DMS53 treated with DMSO at 0.1 percent for 48 hours (cell line): ENCODE data around the gene ALOX15.
A peak's percentile ranks its signal among the peaks of the same experiment; 100 is the strongest.
"Not testable (repeated sequence)": the region's sequence is repeated elsewhere in the genome, so short reads cannot be mapped to it uniquely, and the experiment has no call there.

Experiments
- DNase-seq: peaks from one replicate; lab custom pipeline; 2025; ENCODE audit not compliant: unreplicated experiment; lab: John Stamatoyannopoulos, UW

ALOX15 gene

DNA sequence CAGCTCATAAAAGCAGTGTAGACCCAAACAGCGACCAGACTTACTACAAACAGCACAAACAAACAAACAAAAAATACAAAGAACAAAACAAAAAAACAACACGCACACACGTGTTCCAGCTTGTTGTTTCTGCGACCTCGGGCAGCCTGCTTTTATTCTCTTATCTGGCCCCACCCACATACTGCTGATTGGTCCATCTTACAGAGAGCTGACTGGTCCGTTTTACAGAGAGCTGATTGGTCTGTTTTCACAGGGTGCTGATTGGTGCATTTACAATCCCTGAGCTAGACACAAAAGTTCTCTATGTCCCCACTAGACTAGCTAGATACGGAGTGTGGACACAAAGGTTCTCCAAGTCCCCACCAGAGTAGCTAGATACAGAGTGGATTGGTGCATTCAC lies 14.5 kb upstream of the ALOX15 start:
- not testable (repeated sequence) for DNase-seq

DNA sequence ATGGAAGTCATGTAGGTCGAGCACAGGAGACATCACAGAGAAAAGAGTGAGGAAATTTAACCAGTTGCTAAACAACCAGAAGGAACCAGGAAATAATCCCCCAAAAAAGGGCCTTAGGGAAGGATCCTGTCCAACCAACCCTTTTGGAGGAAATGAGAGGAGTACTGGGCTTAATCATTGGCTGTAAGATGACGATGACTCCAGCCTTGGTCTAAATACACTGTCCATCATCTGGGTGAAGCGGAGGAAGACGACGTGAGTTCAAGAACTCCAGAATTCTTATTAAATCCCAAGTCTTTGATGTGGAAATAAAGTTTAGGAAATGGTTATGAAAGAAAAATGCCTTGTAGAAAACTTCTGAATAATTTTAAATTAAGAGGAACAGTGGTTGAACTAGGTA lies 11.5 kb upstream of the ALOX15 start:
- no peak for DNase-seq

DNA sequence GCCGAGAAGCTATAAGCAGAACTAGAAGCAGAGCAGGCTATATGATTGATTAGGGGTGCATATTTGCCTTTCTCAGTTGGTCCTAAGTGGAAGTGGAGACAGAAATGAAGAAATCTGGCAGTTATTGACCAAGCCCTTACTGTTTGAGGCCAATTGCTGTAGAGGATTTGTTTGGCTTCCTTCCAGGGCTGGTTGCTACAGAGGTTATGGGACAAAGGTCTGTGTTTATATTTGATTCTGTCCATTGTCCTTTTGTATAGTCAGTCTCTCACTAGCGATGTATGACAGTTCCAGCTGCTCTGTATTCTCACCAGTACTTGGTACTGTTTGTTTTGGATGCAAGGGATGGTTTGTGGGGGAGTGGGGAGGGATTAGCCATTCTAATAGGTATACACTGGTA lies 7.3 kb upstream of the ALOX15 start:
- DNase-seq, result peak; percentile 88

DNA sequence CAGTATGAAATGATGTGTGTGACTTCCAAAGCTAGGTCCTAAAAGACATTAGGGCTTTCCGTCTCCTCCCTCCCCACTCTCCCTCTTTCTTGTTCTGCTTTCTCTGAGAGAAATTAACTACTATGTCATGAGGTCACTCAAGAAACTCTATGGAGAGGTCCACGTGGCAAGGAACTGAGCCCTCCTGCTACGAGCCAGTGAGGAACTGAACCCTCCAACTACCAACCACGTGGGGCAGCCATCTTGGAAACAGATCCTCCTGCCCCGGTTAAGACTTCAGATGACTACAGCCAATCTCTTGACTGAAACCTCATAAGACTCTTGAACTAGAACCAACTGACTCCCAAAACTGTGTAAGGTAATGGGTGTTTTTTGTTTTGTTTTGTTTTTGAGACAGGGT lies 4.2 kb upstream of the ALOX15 start:
- DNase-seq, result no peak

DNA sequence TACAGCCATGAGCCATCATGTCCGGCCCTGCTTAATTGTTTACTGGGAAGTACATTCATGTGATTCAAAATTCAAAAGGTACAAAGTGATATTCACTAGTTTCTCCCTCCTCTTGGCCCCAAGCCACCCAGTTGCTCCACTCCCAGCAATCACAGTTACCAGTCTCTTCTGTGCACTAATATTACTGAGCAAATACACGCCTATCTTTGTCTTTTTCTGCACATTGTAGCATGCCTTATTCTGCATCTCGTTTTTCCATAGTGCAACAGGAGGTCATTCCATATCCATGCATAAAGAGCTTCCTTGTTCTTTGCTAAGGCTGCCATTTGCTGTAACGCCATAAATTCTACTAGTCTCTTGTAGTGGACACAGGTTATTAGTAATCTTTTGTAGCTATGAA lies 2.2 kb upstream of the ALOX15 start:
- DNase-seq, result no peak

DNA sequence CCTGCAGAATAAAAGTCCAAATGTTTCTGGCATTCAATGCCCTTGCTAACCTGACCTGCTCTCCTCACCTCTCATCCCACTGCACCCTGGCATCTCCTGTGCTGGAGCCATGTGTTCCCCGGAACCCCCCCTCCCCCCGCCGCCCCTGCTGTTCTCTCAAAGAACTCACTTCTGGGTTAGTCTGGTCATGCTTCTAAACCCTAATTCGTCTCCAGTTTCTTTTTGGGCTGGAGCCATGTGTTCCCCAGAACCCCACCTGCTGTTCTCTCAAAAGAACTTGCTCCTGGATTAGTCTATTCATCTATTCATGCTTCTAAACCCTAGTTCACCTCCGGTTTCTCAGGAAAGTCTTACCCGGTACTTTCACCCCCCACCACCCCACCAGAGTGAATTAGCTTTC lies 808 bp upstream of the ALOX15 start:
- DNase-seq, result no peak

DNA sequence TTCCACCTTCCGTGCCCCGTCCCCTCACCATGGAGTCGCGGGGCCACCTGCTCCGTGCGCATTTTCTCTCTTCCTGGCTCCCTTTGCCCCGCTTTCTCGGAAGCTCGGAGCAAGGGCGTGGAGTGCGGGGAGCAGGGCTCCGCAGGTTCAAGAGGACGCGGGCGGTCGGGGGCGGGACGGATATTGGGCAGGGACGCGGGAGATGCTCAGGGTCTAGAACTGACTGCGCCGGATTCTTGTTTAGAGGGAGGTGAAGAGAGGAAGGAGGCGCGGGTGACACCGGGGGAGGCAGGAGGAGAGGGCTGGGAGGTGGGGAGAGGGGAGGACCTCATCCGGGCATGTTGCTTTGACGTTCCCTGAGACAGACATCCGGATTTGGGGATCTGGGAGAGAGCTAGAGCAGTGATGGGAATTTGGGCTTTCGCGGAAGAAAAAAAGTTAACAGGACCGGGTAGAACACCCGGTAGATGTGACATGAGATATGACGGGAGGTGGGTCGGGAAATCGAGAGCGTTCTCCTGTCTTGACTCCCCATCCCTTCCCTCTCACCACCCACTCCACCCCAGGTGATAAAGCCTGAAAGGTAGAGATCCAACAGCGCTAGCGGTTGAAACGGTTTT lies 799 bp downstream of the ALOX15 start:
- DNase-seq, result not testable (repeated sequence)

DNA sequence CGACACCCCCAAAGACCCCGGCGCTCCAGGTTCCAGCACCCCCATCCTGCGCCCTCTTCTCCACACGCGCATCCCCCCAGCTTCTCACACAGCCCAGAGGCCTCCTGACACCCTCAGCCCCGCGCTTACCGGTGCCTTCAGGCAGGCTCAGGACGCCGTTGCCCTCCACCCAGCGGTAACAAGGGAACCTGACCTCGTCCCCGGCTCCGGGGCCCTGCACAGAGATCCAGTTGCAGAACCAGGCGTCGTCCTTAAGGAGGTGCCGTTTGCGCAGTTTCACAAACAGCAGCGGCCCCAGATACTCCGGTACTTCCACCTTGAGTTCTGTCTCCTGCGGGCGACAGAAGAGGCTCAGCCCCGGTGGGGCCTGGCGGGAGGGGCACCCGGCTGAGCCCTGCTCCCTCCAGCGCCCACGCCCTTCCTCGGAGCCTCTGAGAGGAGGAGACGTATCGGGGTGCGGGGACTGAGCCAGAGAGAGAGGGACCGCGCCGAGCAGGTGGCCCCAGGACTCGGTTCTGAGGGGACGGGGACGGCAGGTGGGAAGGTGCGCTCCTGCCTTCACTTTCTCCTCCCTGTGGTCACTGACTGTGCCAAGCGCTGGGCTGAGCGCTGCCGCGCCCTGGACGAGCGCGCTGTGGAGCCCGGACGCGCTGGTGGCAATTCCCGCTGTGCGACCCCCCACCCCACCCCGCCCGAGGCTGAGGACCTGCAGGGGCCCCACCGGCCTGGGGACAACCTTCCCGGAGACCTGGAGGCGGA lies 2.0 kb downstream of the ALOX15 start:
- not testable (repeated sequence) for DNase-seq

DNA sequence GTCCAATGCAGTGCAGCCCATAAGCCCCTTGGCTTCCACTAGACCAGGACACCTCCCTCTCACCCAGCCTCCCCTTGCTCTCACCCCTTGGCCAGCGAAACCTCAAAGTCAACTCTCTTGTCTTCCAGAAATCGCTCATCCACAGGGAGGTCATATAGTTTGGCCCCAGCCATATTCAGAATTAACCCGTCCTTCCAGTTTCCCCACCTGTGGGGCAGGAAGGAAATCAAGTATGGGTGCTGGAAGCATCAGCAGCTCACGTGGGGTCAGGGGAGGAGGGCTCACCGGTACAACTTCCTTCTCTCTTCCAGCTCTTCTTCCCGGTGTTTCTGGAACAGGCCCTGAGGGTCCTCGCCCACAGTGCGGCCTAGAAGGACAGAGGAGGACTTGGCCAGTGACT lies 2.7 kb downstream of the ALOX15 start:
- peak; percentile 2 for DNase-seq

DNA sequence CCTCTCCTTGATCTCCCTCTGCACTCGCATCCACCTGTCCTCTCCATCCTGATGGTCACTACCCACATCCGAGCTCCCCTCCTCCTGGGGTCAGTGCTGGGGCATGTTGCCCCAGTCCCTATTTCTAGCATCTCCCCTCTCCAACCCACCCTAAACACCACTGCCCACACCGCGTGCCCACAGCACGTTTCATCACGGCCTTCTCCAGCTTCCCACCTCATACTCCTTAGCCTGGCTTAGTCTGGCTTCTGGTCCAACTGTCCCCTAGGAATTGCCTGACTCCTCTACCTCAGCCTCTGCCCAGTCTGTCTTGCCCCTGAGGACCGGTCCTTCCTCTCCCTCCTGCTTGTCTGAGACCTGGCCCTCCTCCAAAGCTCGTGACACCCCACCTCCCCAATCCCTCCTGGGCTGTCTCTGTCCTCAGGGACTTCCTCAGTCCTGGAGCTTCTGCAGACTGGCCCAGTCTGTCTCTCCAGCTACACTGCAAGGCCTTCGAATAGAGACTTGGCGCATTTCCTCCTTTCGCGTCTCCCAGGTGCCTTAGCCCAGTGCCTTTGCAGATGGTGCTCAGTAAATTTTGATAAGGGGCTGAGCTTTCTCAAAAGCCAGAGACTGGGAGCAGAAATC lies 4.9 kb downstream of the ALOX15 start:
- DNase-seq, result no peak

DNA sequence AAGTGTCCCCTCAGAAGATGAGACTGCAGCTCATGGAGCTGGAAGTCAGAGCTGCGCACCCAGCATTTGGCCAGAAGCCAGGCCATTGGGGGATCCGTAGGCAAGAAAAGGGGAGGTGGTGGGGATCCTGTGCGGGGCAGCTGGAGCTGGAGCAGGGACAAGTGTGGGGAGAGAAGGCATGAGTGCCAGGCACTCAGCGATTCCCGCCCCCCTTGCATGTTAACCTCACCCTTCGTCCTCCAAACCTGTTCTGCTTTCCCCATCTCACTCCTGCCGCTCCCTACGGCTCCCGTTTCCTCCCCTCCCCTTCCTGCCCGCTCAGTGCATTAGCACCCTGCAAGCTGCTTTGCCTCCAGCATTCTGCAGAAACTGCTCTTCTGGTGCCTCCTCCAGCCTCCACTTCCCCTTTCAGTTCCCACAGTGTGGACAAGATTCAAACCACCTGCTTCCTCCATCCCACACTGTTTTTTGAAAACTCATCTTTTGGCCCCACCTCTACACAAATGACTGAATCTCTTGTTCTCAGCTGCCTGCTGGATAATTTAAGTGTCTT lies 5.6 kb downstream of the ALOX15 start:
- DNase-seq, result no peak

DNA sequence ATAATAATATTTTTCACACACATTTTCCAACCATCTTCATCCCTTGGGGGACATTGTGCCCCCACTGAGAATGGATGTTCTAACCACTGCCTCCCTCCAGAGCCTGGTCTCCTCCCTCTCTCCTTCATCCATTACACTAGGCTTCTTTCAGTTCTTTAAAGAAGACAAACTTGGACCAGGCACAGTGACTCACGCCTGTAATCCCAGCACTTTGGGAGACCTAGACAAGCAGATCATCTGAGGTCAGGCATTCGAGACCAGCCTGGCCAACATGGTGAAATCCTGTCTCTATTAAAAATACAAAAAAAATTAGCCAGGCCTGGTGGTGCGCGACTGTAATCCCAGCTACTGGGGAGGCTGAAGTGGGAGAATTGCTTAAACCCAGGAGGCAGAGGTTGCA lies 6.5 kb downstream of the ALOX15 start:
- DNase-seq, result no peak

DNA sequence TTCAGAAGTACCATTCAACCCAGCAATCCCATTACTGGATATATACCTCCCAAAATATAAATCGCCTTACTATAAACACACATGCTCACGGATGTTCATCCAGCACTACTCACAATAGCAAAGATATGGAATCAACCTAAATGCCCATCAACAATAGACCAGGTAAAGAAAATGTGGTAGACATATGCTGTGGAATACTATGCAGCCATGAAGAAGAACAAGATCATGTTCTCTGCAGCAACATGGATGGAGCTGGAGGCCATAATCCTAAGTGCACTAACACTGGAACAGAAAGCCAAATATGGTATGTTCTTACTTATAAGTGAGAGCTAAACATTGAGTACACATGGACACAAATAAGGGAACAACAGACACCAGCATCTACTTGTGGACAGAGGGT lies 7.8 kb downstream of the ALOX15 start:
- no peak for DNase-seq

DNA sequence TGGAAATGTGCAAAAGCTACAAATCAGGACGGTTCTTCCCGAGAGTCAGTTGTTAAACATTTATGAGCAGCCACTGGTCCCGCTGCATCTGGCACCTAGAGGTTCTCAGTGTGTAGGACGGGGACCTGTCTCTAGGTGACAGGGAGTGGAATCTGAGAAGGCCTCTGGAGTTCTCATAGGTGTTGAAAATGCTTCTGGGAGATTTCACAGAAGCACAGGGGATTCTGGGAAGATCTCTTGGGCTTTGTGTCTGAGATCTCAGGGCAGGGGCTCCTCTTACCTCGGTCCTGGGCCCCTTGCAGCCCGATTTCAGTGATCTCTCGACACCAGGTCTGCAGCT lies 8.9 kb downstream of the ALOX15 start:
- no peak for DNase-seq

DNA sequence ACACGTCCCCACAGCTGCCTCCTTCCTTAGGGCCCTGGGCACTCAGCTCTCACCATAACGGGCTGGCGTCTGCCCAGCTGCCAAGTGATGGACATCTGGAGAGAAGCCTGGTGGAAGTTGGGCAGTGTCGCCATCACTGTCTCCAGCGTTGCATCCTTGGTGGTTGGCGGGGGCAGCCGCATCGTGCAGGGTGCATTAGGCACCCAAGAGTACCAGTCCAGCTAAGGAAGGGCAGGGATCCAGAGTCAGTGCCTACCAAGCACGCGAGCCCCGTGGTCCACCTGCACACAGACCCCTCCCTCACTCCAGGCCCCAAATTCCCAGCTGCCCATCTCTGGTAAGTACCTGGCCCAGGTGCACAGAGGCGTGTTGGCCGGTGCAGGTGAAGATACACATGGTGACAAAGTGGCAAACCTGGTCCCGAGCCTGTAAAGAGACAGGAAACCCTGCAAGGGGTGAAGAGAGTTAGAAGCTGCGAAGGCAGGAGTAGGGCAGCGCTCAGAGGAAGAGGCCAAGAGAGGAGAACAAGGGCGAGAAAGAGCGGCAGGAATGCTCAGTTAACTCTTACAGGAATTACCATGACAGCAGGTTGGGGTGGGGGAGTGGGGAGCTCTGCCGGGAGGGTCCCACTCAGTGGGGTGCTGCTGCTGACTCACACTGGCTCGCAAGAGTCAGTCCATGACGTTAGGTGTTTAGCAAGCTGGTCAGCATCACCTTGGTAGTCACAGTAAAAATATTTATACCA lies 9.5 kb downstream of the ALOX15 start:
- DNase-seq, result no peak

DNA sequence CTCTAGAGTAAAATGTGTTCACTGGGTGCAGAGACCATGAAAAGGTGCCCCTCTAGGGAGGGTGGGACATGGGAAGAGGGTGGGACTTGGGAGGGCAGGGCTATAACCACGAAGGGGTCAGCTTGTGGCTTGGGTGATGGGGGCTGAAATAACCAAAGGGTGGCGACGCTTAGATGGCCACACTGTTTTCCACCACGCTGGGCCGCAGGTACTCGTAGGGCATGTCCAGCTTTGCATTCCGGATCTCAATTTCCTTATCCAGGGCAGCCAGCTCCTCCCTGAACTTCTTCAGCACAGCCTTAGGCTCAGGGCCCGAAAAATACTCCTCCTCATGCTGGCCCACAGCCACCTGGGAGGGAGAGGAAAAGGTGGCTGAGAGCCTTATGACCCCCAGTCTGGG lies 10.0 kb downstream of the ALOX15 start:
- DNase-seq, result no peak

DNA sequence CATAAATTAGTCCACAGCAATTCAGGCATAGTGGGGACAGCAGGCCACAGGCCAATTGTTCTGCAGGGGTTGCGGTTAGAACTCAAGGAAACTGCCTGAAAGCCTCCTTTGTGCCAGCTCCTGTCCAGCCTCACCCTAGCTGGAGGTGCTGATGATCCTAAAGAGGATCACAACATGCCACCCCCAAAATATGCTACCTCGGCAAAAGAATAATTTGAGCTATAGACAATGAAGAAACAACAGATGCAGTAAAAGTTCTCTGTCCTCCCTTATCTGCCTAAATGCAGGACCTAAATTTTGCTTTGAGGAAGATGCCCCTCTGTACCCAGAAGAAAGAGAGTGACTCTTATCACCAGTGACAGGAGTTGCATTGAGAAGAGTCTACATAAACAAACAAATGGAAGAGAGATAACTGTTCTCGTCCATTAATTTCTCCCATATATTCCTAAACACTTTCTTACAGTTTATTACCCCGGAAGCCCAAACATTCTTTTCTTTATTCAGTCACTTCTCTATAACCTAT lies 14.7 kb downstream of the ALOX15 start:
- DNase-seq, result no peak

DNA sequence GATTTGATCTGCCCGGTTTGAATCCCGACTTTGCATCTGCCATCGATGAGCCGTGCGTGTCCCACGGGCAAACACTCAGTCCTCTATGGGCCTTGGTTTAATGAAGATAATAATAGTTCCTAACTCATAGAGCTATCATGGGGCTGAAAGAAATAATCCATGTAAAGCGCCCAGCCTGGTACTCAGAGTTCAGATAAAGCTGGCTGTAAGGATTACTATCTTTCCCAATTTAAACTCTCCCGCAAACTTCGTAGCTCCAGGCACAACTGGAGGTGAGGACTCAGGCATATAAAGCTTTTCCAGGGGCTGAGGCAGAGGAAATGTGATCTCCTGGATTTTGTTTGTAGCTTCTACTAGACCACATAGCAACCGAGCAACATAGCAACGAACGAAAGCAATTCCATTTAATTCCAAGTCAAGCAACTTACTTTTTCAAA lies 16.3 kb downstream of the ALOX15 start:
- DNase-seq, result no peak

DNA sequence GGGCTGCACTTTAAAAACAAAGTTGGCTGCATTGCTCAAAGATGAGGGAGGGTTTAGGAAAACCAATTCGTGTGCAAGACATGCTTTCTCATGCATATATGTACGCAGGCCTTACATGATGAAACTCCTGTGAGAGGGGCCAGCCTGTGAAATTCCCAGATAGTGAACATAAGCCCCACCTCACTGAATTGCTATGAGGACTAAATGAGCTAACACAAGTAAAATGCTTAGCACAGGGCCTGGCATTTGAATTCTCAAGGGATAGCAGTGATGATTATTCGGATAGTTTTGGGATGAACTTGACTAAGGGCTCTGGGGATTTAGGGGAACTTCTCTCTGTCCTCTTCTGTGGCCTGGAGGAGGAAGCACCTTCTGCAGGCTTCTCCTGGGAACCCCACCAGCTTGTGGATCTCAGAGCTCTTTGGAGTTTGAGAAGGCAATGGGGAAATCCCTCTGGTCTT lies 17.0 kb downstream of the ALOX15 start:
- DNase-seq, result not testable (repeated sequence)

DNA sequence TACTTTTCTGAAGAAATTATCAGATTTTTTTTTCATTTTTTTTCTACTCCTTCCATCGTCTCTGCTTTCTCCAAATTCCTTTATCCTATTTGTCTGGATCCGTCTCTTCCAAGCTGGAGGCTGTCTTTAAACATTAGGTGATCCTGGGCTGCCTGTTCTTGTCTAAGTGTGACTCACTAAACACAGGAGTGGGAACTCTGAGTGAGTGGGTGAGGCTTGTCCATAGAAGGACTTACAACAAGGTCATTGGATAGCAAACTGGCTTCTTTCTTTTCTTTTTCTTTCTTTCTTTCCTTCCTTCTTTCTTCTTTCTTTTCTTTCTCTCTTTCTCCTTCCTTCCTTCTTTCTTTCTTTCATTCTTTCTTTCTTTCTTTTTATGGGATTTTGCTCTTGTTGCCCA lies 18.2 kb downstream of the ALOX15 start:
- no peak for DNase-seq

DNA sequence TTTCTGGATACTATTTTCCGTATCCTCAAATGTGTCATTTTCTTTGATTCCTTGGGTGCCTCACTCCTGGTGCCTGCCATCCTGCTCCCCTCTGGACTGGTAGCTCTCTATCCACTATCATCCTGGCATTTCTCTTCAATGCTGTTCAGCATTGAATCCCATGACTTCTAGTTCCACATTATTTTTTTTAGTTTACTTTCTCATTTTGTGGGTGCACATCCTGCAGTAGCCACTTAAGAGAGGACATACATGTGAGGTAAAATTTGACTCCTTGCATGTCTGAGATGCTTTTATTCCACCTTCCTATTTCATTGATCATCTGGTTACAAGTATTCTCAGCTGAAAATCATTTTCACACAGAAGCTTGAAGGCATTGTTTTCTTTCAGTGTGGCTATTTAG lies 19.1 kb downstream of the ALOX15 start:
- DNase-seq, result no peak
